ENCODE data around the gene MAST4. TPM values are rescaled to one million over a fixed set of nuclear protein-coding genes. Genes with fewer than 3 reads are reported as not detected.

The MAST4 gene
- total and polyA plus RNA-seq, 2 of the 4 experiments (the other 2 are of a cell fraction): 4.8 to 6.8 TPM

DNA sequence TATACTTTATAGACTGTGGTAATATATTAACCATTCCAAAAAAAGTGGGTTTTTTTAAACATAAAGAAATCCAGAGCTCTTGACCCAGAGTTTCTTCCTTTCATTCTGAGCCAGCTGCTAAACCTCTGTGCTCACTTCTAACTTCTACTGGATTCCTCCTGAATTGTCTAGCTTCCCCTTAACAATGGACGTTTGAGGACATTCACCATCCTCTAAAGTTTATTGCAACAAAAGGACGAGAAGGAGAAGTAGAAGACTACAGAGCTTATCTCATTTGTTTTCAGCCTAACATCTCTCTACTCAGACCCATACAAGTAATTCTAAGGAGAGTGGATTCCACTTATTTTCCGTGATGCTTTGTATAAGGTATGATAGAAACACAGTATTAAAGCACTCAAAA lies 284.2 kb downstream of the MAST4 start:
- no peak overlapping the region for H3K56ac ChIP-seq (ENCODE audit: extremely low read depth, insufficient read depth, low read length)
- no peak overlapping the region for H3K4me3 ChIP-seq (ENCODE audit: insufficient read depth, low read depth, low read length)
- no peak overlapping the region for H2AK5ac ChIP-seq (ENCODE audit: low read depth, low read length)
- no peak overlapping the region for H2BK120ac ChIP-seq (ENCODE audit: low read depth, low read length)
- in situ Hi-C loops (cut with MboI; ENCODE audit: low sequenced_read_pairs): no loop called here
- no peak overlapping the region for H4K91ac ChIP-seq (ENCODE audit: insufficient read depth, low read depth, low read length)
- no peak overlapping the region for H3K27ac ChIP-seq (ENCODE audit: insufficient read depth, low read length)
- ATAC-seq (ENCODE audit: low read depth): no peak
- DNase-seq: no peak
- H3K18ac ChIP-seq (ENCODE audit: low read depth, low read length): no peak overlapping the region
- H3K4me2 ChIP-seq (ENCODE audit: low read depth, low read length): no peak overlapping the region
- CTCF ChIA-PET: no interaction called here
- H2AFZ ChIP-seq (replicated peaks; ENCODE audit: low read length, poor library complexity): no peak overlapping the region
- no peak overlapping the region for H4K5ac ChIP-seq (ENCODE audit: low read depth, low read length)
- TF ChIP-seq ELK1 (IDR thresholded peaks at IDR 0.05; ENCODE audit: borderline replicate concordance, low read depth, low read length) (no peak), POLR2A (IDR thresholded peaks at IDR 0.05; ENCODE audit: low read depth, low read length) (no peak)
- TF ChIP-seq, protein P1, sequence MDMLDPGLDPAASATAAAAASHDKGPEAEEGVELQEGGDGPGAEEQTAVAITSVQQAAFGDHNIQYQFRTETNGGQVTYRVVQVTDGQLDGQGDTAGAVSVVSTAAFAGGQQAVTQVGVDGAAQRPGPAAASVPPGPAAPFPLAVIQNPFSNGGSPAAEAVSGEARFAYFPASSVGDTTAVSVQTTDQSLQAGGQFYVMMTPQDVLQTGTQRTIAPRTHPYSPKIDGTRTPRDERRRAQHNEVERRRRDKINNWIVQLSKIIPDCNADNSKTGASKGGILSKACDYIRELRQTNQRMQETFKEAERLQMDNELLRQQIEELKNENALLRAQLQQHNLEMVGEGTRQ (IDR thresholded peaks at IDR 0.05; ENCODE audit: low read depth, low read length): no peak
- H4K8ac ChIP-seq (ENCODE audit: low read depth in 2 of 2, low read length in 2 of 2): no peak overlapping the region
- no peaks in the 10 kb centered on the region for H3K27me3 ChIP-seq (ENCODE audit: control insufficient read depth, insufficient read depth, low read length)
- no peak overlapping the region for H3K4ac ChIP-seq (ENCODE audit: low read depth, low read length)
- H3K36me3 ChIP-seq (ENCODE audit: control insufficient read depth, insufficient read depth, low read length): no peaks in the 10 kb centered on the region
- POLR2A ChIA-PET (ENCODE audit: unreplicated experiment): no interaction called here
- dilution Hi-C loops (cut with HindIII; ENCODE audit: low sequenced_read_pairs, unreplicated experiment): no loop called here
- no peak overlapping the region for H2BK15ac ChIP-seq (ENCODE audit: low read depth, low read length)
- H3K9ac ChIP-seq (ENCODE audit: low read depth, low read length): no peak overlapping the region
- no peaks in the 10 kb centered on the region for H3K79me1 ChIP-seq (ENCODE audit: low read depth in 1 of 2, low read length in 2 of 2)
- no peak overlapping the region for H3K23ac ChIP-seq (ENCODE audit: low read depth, low read length)
- intact Hi-C loops (cut with micrococcal nuclease): no loop called here
- no CpG with 5 or more reads among the region's 3 CpGs for WGBS, 2 experiments (ENCODE audit: extremely low coverage in 2 of 2, insufficient read length in 1 of 2)
- no peaks in the 10 kb centered on the region for H3K9me3 ChIP-seq (ENCODE audit: control insufficient read depth, insufficient read depth, low read length)
- H3K14ac ChIP-seq (replicated peaks; ENCODE audit: low read depth, low read length): no peak overlapping the region
- no peak overlapping the region for H2BK5ac ChIP-seq (ENCODE audit: low read depth, low read length, poor library complexity, severe bottlenecking)
- no peaks in the 10 kb centered on the region for H4K20me1 ChIP-seq (ENCODE audit: insufficient read depth, low read length)
- no TSS peak for BruUV-seq (replicated peaks)
- H3K4me1 ChIP-seq (ENCODE audit: control insufficient read depth, insufficient read depth, low read length): peaks cover 2% of the 10 kb centered on the region; the same call in 1 of the 2 replicates
- no peak overlapping the region for H2AK9ac ChIP-seq (replicated peaks; ENCODE audit: low read depth, low read length, poor library complexity)
- no peak overlapping the region for H2BK20ac ChIP-seq (ENCODE audit: low read depth, low read length)
- H3K9me1 ChIP-seq (ENCODE audit: insufficient read depth, low read length): no peaks in the 10 kb centered on the region

All from IMR-90 (cell line).